K562 (cell line): ENCODE measurements around the gene IL27RA. TPM values are rescaled to one million over a fixed set of nuclear protein-coding genes. Genes with fewer than 3 reads are reported as not detected.

Experiments used
- ATAC-seq: fragments of 200-7000 bp; cut with Tn5 transposase; 3 replicates; pipeline ENCODE4 v1.9.1; 2020; ENCODE audit warnings: moderate library complexity
- BruUV-seq: library from RNA; stranded (reverse); fragments of 400-500 nt; replicated peaks from 2 replicates; lab custom pipeline; 2021; lab: Mats Ljungman, UMichigan
- CTCF ChIA-PET: fragments of 300-600 bp; formaldehyde crosslinking; extraction: SDS; loops from one replicate; lab custom pipeline; 2021; ENCODE audit warnings: low intra/inter-chr PET ratio; lab: Yijun Ruan, JAX
- POLR2A ChIA-PET: fragments of 300-600, 350-650 bp; sonication (Branson Sonifier 250); formaldehyde crosslinking; extraction: SDS; loops from one replicate; lab custom pipeline; 2021; ENCODE audit warnings: antibody characterized with exemption, inconsistent platforms; lab: Yijun Ruan, JAX
- DNase-seq, 4 experiments: peaks; one replicate each; pipeline versions ENCODE4 v3.0.0 to v3.0.0-alpha.2; 2011 to 2018; ENCODE audit warnings: low spot score in 3 of 4, mixed read lengths in 3 of 4; ENCODE audit errors: extremely low read depth in 1 of 4
- FAIRE-seq: peaks from 2 replicates; lab custom pipeline; 2011; peaks lifted over from hg19 to GRCh38; lab: Jason Lieb, UNC
- H2AFZ ChIP-seq: 2 replicates; pipeline ENCODE4 v1.6.0; 2011; ENCODE audit warnings: low read depth, low read length, control low read depth, inconsistent platforms
- H3K27ac ChIP-seq: fragments of 200-600 bp; 3 replicates; pipeline ENCODE4 v1.8.0; 2011; ENCODE audit warnings: low read depth, mild to moderate bottlenecking, control low read depth, inconsistent platforms, low read length, moderate library complexity, mixed read lengths; ENCODE audit errors: extremely low read depth
- H3K27me3 ChIP-seq, 2 experiments: fragments of 300-600 bp in 1 of 2; 2 replicates in 1 of 2; 3 replicates in 1 of 2; pipeline versions ENCODE4 v1.6.0 to v1.8.0; 2011; ENCODE audit warnings: inconsistent platforms in 2 of 2, low read length in 2 of 2, mild to moderate bottlenecking in 1 of 2, mixed read lengths in 1 of 2, moderate library complexity in 1 of 2; ENCODE audit not compliant: control insufficient read depth in 2 of 2, insufficient read depth in 2 of 2
- H3K36me3 ChIP-seq: fragments of 300-600 bp; 3 replicates; pipeline ENCODE4 v1.8.0; 2011; ENCODE audit warnings: mild to moderate bottlenecking, low read length, inconsistent platforms; ENCODE audit not compliant: control insufficient read depth, insufficient read depth
- H3K4me1 ChIP-seq, 2 experiments: fragments of 200-600 bp in 1 of 2; replicated peaks in 1 of 2; 2 replicates in 1 of 2; 3 replicates in 1 of 2; pipeline versions ENCODE4 v1.5.1 to v1.8.0; 2011; ENCODE audit warnings: inconsistent platforms in 2 of 2, low read length in 2 of 2, mild to moderate bottlenecking in 1 of 2, mixed read lengths in 1 of 2, moderate library complexity in 1 of 2; ENCODE audit not compliant: control insufficient read depth in 2 of 2, insufficient read depth in 2 of 2
- H3K4me2 ChIP-seq: 2 replicates; pipeline ENCODE4 v1.6.1; 2011; ENCODE audit warnings: low read length, control low read depth, inconsistent platforms, mixed read lengths; ENCODE audit not compliant: insufficient read depth
- H3K4me3 ChIP-seq: fragments of 200-600 bp; sonication (generic), shearing (Covaris generic); 2 replicates; pipeline ENCODE4 v1.5.1; 2016; ENCODE audit warnings: control low read depth, inconsistent platforms
- H3K79me2 ChIP-seq: fragments of 200-600 bp; 3 replicates; pipeline ENCODE4 v1.8.0; 2011; ENCODE audit warnings: low read length, inconsistent platforms; ENCODE audit not compliant: control insufficient read depth, insufficient read depth
- H3K9ac ChIP-seq, 2 experiments: 2 replicates each; pipeline versions ENCODE4 v1.6.0 to v1.6.1; 2011; ENCODE audit warnings: low read depth in 2 of 2, low read length in 2 of 2, control low read depth in 1 of 2, inconsistent platforms in 1 of 2, mild to moderate bottlenecking in 1 of 2, mixed read lengths in 1 of 2; ENCODE audit not compliant: insufficient read depth in 1 of 2
- H3K9me1 ChIP-seq: one replicate; pipeline ENCODE4 v1.6.0; 2011; ENCODE audit warnings: inconsistent platforms, mild to moderate bottlenecking, low read length, moderate library complexity; ENCODE audit not compliant: control insufficient read depth, insufficient read depth
- H3K9me3 ChIP-seq: replicated peaks from 2 replicates; pipeline ENCODE4 v1.5.1; 2011; ENCODE audit warnings: low read depth, low read length, inconsistent platforms; ENCODE audit not compliant: control insufficient read depth, insufficient read depth
- H4K20me1 ChIP-seq: replicated peaks from 2 replicates; pipeline ENCODE4 v1.6.1; 2011; ENCODE audit warnings: low read length, inconsistent platforms, mixed read lengths; ENCODE audit not compliant: control insufficient read depth, insufficient read depth
- CEBPG ChIP-seq, 3 experiments: fragments of 200-800 bp in 1 of 3; sonication (Bioruptor generic) in 1 of 3; sonication (generic) in 1 of 3; formaldehyde crosslinking in 1 of 3; IDR thresholded peaks in 2 of 3; conservative IDR thresholded peaks in 1 of 3; 2 replicates each; pipeline versions ENCODE4 v1.6.1 to v1.8.0; 2016 to 2022; ENCODE audit warnings: missing compliant biosample characterization in 2 of 3, missing genetic modification characterization in 2 of 3, mild to moderate bottlenecking in 1 of 3, missing genetic modification reagents in 1 of 3
- DACH1 ChIP-seq: fragments of 450-650 bp; IDR thresholded peaks from 2 replicates; pipeline ENCODE4 v1.6.1; 2018; ENCODE audit not compliant: partially characterized antibody
- DPF2 ChIP-seq: fragments of 450-650 bp; IDR thresholded peaks from 2 replicates; pipeline ENCODE4 v1.6.1; 2016
- FOXP1 ChIP-seq: sonication (generic); formaldehyde crosslinking; IDR thresholded peaks from 2 replicates; pipeline ENCODE4 v1.8.0; 2022; ENCODE audit warnings: mild to moderate bottlenecking, missing genetic modification reagents
- GATAD2B ChIP-seq: fragments of 450-650 bp; IDR thresholded peaks from 2 replicates; pipeline ENCODE4 v1.6.1; 2017; ENCODE audit warnings: mild to moderate bottlenecking, borderline replicate concordance
- ILF3 ChIP-seq: fragments of 450-650 bp; IDR thresholded peaks from 2 replicates; pipeline ENCODE4 v1.6.1; 2018; ENCODE audit warnings: antibody characterized with exemption, mild to moderate bottlenecking, moderate library complexity, borderline replicate concordance
- NCOA2 ChIP-seq, 2 experiments: fragments of 450-650 bp; IDR thresholded peaks; 2 replicates each; pipeline ENCODE4 v1.6.1; 2018; ENCODE audit warnings: mild to moderate bottlenecking in 2 of 2, moderate library complexity in 1 of 2; ENCODE audit not compliant: partially characterized antibody in 2 of 2
- NCOA4 ChIP-seq: fragments of 450-650 bp; IDR thresholded peaks from 2 replicates; pipeline ENCODE4 v1.6.1; 2018; ENCODE audit warnings: mild to moderate bottlenecking; ENCODE audit not compliant: partially characterized antibody
- SRSF9 ChIP-seq: fragments of 200-400 bp; formaldehyde crosslinking; IDR thresholded peaks from 2 replicates; pipeline ENCODE4 v1.6.1; 2017; ENCODE audit warnings: low read depth, low read length, borderline replicate concordance
- STAT5A ChIP-seq: IDR thresholded peaks from 2 replicates; pipeline ENCODE4 v1.6.1; 2012; ENCODE audit warnings: low read length, inconsistent platforms, borderline replicate concordance
- U2AF1 ChIP-seq: fragments of 200-400 bp; formaldehyde crosslinking; optimal IDR thresholded peaks from 2 replicates; pipeline ENCODE3; 2017; ENCODE audit warnings: mild to moderate bottlenecking, low read depth, low read length, moderate library complexity
- ZNF140 ChIP-seq: fragments of 250-450 bp; sonication (Bioruptor Pico); IDR thresholded peaks from 2 replicates; pipeline ENCODE4 v1.8.0; 2021; ENCODE audit warnings: moderate library complexity, mild to moderate bottlenecking, inconsistent platforms
- ZNF24 ChIP-seq: fragments of 450-650 bp; IDR thresholded peaks from 2 replicates; pipeline ENCODE4 v1.6.1; 2016
- ZNF583 ChIP-seq: fragments of 250-450 bp; sonication (Bioruptor Pico); IDR thresholded peaks from 2 replicates; pipeline ENCODE4 v1.4.0; 2020
- WGBS: fragments of 100-300 bp; shearing (Covaris generic); methylation state at CpG from one replicate; pipeline ENCODE4 v1.1.6; 2016; ENCODE audit warnings: low coverage, mixed read lengths; ENCODE audit not compliant: insufficient coverage; ENCODE audit errors: missing lambda C conversion rate; 5-methylcytosine and 5-hydroxymethylcytosine counted together
- in situ Hi-C: fragments of 300-500 bp; cut with MboI; formaldehyde crosslinking; loops from 4 replicates; pipeline ENCODE4 v1.15.0; 2018; ENCODE audit warnings: inconsistent platforms, mixed read lengths
- intact Hi-C: fragments of 100-400 bp; cut with micrococcal nuclease; formaldehyde crosslinking; loops from 2 replicates; pipeline ENCODE4 v1.14.2; 2022
- polyA plus RNA-seq, 8 experiments: library from polyadenylated mRNA; depleted of rRNA in 4 of 8; stranded (reverse) in 5 of 8; unstranded in 3 of 8; fragments of >200 nt; fragmentation: Nextera tagmentation in 2 of 8; fragmentation: Illumina TruSeq in 1 of 8; extraction: Ambion mirVana in 2 of 8; extraction: Trizol in 1 of 8; gene quantifications; 2 replicates each; pipeline versions ENCODE4 v1.2.1 to v1.2.3, GENCODE V29; 2011 to 2014; ENCODE audit warnings: inconsistent platforms in 1 of 8, missing spikeins in 1 of 8
- total RNA-seq, 7 experiments: library from RNA; depleted of rRNA in 6 of 7; stranded (reverse); fragments of >200 nt in 6 of 7; fragmentation: Illumina TruSeq in 2 of 7; extraction: Trizol in 2 of 7; gene quantifications; 2 replicates each; pipeline versions ENCODE4 v1.2.1 to v1.2.3, GENCODE V29; 2011 to 2021; ENCODE audit warnings: low replicate concordance in 1 of 7
- TF ChIP-seq, protein P1 (sequence below): IDR thresholded peaks from 2 replicates; pipeline ENCODE4 v1.6.1; 2011; ENCODE audit warnings: borderline replicate concordance, low read depth, mild to moderate bottlenecking, moderate library complexity, low read length; ENCODE audit not compliant: insufficient read depth, poor library complexity, severe bottlenecking

Gene IL27RA
- total and polyA plus RNA-seq, 9 of the 15 experiments (the other 6 are each of a cell fraction or from before 2014, with no cell fraction given) = 1.9 to 15.9 (median 12.0) TPM

DNA sequence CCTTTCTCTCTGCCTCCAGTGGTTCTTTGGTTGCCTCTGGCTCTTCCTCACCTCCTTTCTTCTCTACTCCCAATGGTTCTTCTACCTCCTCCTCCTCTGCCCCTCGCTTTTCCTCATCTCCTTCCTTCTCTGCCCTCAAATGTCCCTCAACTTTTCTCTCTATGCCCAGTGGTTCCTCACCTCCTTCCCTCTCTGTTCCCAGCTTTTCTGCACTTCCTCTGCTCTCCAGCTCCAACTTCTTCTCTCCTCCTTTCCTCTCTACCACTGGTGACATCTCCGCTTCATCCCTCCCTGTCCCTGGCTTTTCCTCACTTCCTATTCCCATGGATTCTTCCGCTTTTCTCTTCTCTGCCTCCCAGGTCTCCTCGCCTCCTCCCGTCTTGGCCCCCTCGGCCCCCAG is 22.5 kb downstream of the IL27RA start:
- Histone ChIP-seq H2AFZ (no peak overlapping the region), H3K4me2 (no peak overlapping the region), H3K27ac (no peak overlapping the region), H3K9ac (no peak overlapping the region), H3K9me1 (no peaks in the 10 kb centered on the region), H3K4me1 (peaks cover 10 to 52% of the 10 kb centered on the region in 2 experiments; a peak in 4 of 5 replicates), H3K4me3 (no peak overlapping the region), H3K79me2 (no peaks in the 10 kb centered on the region), H4K20me1 (no peaks in the 10 kb centered on the region), H3K9me3 (no peaks in the 10 kb centered on the region), H3K27me3 (no peaks in the 10 kb centered on the region), H3K36me3 (peaks cover 14% of the 10 kb centered on the region; the same call in 1 of the 3 replicates)
- DNase-seq = no peak
- in situ Hi-C loops (loop anchor here (25.0 kb wide), 1 partner anchor 467 kb away; no protein-coding TSS in a partner anchor), intact Hi-C loops (no loop called here)
- POLR2A ChIA-PET = no interaction called here
- no peak for ATAC-seq
- no peak for FAIRE-seq
- WGBS = 30% methylated on average over 3 of the region's 6 CpGs
- BruUV-seq = no TSS peak
- TF ChIP-seq DPF2 = peak; percentile 13; the same call in 1 of the 2 replicates
- no peak for TF ChIP-seq ZNF583 (CRISPR knock-in tag)
- CTCF ChIA-PET = no interaction called here

DNA sequence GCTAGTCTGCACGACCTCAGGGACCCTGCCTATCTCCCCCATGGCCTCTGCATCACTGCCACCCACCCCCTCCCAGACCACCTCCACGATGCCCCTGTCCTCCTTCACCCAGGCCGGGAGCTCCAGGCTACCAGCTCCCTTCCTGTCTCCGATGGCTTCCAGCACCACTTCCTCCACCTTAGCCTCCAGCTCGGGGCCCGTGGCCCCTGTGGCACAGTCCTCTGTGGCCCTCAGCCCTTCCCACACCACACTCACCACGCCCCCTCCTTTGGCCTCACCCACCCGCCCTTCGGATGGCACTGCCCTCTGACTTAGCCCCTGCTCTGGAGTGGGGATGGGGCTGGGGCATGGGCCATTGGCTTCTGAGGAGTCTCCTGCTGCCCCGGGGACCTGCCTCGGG is 23.2 kb downstream of the IL27RA start:
- Histone ChIP-seq H3K4me2 (no peak overlapping the region), H3K4me3 (no peak overlapping the region), H3K79me2 (no peaks in the 10 kb centered on the region), H2AFZ (no peak overlapping the region), H4K20me1 (no peaks in the 10 kb centered on the region), H3K9me3 (no peaks in the 10 kb centered on the region), H3K36me3 (peaks cover 11% of the 10 kb centered on the region; the same call in 1 of the 3 replicates), H3K9ac (0 out of 4 replicates have a peak overlapping the region, but pooled peaks of 1 of the 2 experiments have one; percentile 57), H3K9me1 (no peaks in the 10 kb centered on the region), H3K4me1 (peaks cover 16 to 55% of the 10 kb centered on the region in 2 experiments), H3K27ac (no peak overlapping the region), H3K27me3 (no peaks in the 10 kb centered on the region)
- in situ Hi-C loops = loop anchor here (25.0 kb wide), 1 partner anchor 467 kb away; no protein-coding TSS in a partner anchor
- FAIRE-seq (no peak), DNase-seq (peak in 3 of 4 experiments; percentile 4 to 6 (median 5)), ATAC-seq (no peak)
- CTCF ChIA-PET = no interaction called here
- POLR2A ChIA-PET = no interaction called here
- no peak for TF ChIP-seq FOXP1 (CRISPR knock-in tag)
- TF ChIP-seq GATAD2B = no peak
- no peak for TF ChIP-seq STAT5A
- no peak for TF ChIP-seq ZNF140 (CRISPR knock-in tag)
- no peak for TF ChIP-seq ILF3
- TF ChIP-seq ZNF24 = no peak
- TF ChIP-seq SRSF9 = no peak
- no peak for TF ChIP-seq CEBPG (CRISPR knock-in tag; IDR thresholded peaks at IDR 0.05)
- TF ChIP-seq CEBPG (tag; conservative IDR thresholded peaks at IDR 0.05 in 1 of 2, IDR thresholded peaks at IDR 0.05 in 1 of 2) = no peak
- TF ChIP-seq NCOA4 = no peak
- TF ChIP-seq, protein P1, sequence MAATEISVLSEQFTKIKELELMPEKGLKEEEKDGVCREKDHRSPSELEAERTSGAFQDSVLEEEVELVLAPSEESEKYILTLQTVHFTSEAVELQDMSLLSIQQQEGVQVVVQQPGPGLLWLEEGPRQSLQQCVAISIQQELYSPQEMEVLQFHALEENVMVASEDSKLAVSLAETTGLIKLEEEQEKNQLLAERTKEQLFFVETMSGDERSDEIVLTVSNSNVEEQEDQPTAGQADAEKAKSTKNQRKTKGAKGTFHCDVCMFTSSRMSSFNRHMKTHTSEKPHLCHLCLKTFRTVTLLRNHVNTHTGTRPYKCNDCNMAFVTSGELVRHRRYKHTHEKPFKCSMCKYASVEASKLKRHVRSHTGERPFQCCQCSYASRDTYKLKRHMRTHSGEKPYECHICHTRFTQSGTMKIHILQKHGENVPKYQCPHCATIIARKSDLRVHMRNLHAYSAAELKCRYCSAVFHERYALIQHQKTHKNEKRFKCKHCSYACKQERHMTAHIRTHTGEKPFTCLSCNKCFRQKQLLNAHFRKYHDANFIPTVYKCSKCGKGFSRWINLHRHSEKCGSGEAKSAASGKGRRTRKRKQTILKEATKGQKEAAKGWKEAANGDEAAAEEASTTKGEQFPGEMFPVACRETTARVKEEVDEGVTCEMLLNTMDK = no peak
- no peak for TF ChIP-seq NCOA2 (IDR thresholded peaks at IDR 0.05; ENCODE audit: partially characterized antibody in 2 of 2)
- TF ChIP-seq DACH1 = no peak
- TF ChIP-seq U2AF1 = no peak
- no TSS peak for BruUV-seq
- whole genome bisulfite sequencing = 25% methylated on average over 6 of the region's 11 CpGs
- intact Hi-C loops = no loop called here
